WTC11 (cell line): ENCODE results near the gene SYT9.

Experiments used
- CREB1 ChIP-seq: sonication (generic); formaldehyde crosslinking; IDR thresholded peaks from 2 replicates; pipeline ENCODE4 v1.8.0; 2023; ENCODE audit warnings: mild to moderate bottlenecking, missing genetic modification reagents
- CTCF ChIP-seq: fragments of 200-600 bp; IDR thresholded peaks from 2 replicates; pipeline ENCODE4 v1.8.0; 2022; ENCODE audit warnings: antibody characterized with exemption
- IRF2 ChIP-seq: sonication (generic); formaldehyde crosslinking; IDR thresholded peaks from 2 replicates; pipeline ENCODE4 v1.8.0; 2022; ENCODE audit warnings: low read depth, missing genetic modification reagents, borderline replicate concordance
- ZBTB21 ChIP-seq: sonication (generic); formaldehyde crosslinking; IDR thresholded peaks from 2 replicates; pipeline ENCODE4 v1.8.1; 2023; ENCODE audit warnings: mild to moderate bottlenecking, missing genetic modification reagents, borderline replicate concordance
- ZNF138 ChIP-seq: sonication (generic); formaldehyde crosslinking; conservative IDR thresholded peaks from 2 replicates; pipeline ENCODE4 v1.8.1; 2022; ENCODE audit warnings: mild to moderate bottlenecking, moderate library complexity, missing genetic modification reagents
- ZNF263 ChIP-seq: sonication (generic); formaldehyde crosslinking; IDR thresholded peaks from 2 replicates; pipeline ENCODE4 v1.8.1; 2022; ENCODE audit warnings: low read depth, mild to moderate bottlenecking, moderate library complexity, missing genetic modification reagents

- TF ChIP-seq CTCF: no peak
- no peak for TF ChIP-seq ZNF138 (CRISPR knock-in tag)
- no peak for TF ChIP-seq CREB1 (CRISPR knock-in tag)
- TF ChIP-seq ZNF263 (CRISPR knock-in tag): no peak
- TF ChIP-seq IRF2 (CRISPR knock-in tag): no peak
- no peak for TF ChIP-seq ZBTB21 (CRISPR knock-in tag)
Observed at GRCh38 chr11:7222619-7223018, 29.1 kb upstream of the SYT9 start.
